D721Med (cell line): ENCODE results near the gene ICE2.

ENCODE experiments used
- DNase-seq: peaks from one replicate; pipeline ENCODE4 v3.0.0; 2011; ENCODE audit warnings: low spot score; ENCODE audit not compliant: insufficient read length
- FAIRE-seq: peaks from 2 replicates; lab custom pipeline; 2011; peaks lifted over from hg19 to GRCh38; lab: Jason Lieb, UNC
- CTCF ChIP-seq: IDR thresholded peaks from 2 replicates; pipeline ENCODE4 v1.5.1; 2012; ENCODE audit warnings: mild to moderate bottlenecking, control low read depth; ENCODE audit not compliant: insufficient read depth; ENCODE audit errors: missing control alignments

Gene ICE2

GRCh38 chr15:60390231-60390630 is 88.7 kb downstream of the ICE2 start:
- no peak for TF ChIP-seq CTCF
- DNase-seq (no peak), FAIRE-seq (no peak)

- no peak for DNase-seq
- no peak for TF ChIP-seq CTCF
- no peak for FAIRE-seq
Measured at GRCh38 chr15:60389261-60390077, 89.5 kb downstream of the ICE2 start.

GRCh38 chr15:60387321-60387720 is 91.6 kb downstream of the ICE2 start:
- DNase-seq (no peak), FAIRE-seq (no peak)
- TF ChIP-seq CTCF, result no peak

GRCh38 chr15:60386615-60387014 is 92.3 kb downstream of the ICE2 start:
- FAIRE-seq (no peak), DNase-seq (no peak)
- TF ChIP-seq CTCF, result no peak

- FAIRE-seq (no peak), DNase-seq (no peak)
- no peak for TF ChIP-seq CTCF
Measured at GRCh38 chr15:60385620-60386552, 93.1 kb downstream of the ICE2 start.

- FAIRE-seq, result no peak
- no peak for DNase-seq
- no peak for TF ChIP-seq CTCF
Measured at GRCh38 chr15:60384526-60385126, 94.3 kb downstream of the ICE2 start.
